Muscle layer of duodenum (tissue), 2 donors: ENCODE results near the gene SETBP1.
A peak's percentile ranks its signal among the peaks of the same experiment; 100 is the strongest.
"Not testable (repeated sequence)": the region's sequence is repeated elsewhere in the genome, so short reads cannot be mapped to it uniquely, and the experiment has no call there.

Experiments used
- H3K27ac ChIP-seq: one replicate; pipeline ENCODE4 v1.7.0; 2013; ENCODE audit warnings: mild to moderate bottlenecking, low read length
- H3K27me3 ChIP-seq: one replicate; pipeline ENCODE4 v1.7.0; 2013; ENCODE audit warnings: low read depth, mild to moderate bottlenecking, control low read depth, low read length
- H3K36me3 ChIP-seq, 2 donors: one replicate each; pipeline ENCODE4 v1.7.0; 2013; ENCODE audit warnings: low read length in 2 of 2, control low read depth in 1 of 2, mild to moderate bottlenecking in 1 of 2; ENCODE audit not compliant: insufficient read depth in 2 of 2, control insufficient read depth in 1 of 2
- H3K4me1 ChIP-seq, 2 donors: one replicate each; pipeline ENCODE4 v1.7.0; 2013; ENCODE audit warnings: low read length in 2 of 2, mild to moderate bottlenecking in 2 of 2, control low read depth in 1 of 2, moderate library complexity in 1 of 2; ENCODE audit not compliant: insufficient read depth in 2 of 2, control insufficient read depth in 1 of 2
- H3K4me3 ChIP-seq, 2 donors: one replicate each; pipeline ENCODE4 v1.7.0; 2013; ENCODE audit warnings: low read length in 2 of 2, low read depth in 1 of 2, mild to moderate bottlenecking in 1 of 2
- H3K9me3 ChIP-seq, 2 donors: one replicate each; pipeline ENCODE4 v1.7.0; 2013; ENCODE audit warnings: low read length in 2 of 2, control low read depth in 1 of 2, mild to moderate bottlenecking in 1 of 2; ENCODE audit not compliant: control insufficient read depth in 1 of 2
- donor health status: healthy.

SETBP1 gene

GRCh38 chr18:44796429-44797428 lies 116.0 kb downstream of the SETBP1 start:
- no peaks in the 10 kb centered on the region for H3K36me3 ChIP-seq
- no peaks in the 10 kb centered on the region for H3K9me3 ChIP-seq
- no peak overlapping the region for H3K4me3 ChIP-seq
- no peak overlapping the region for H3K27ac ChIP-seq
- H3K4me1 ChIP-seq = peaks cover 4 to 21% of the 10 kb centered on the region in 2 donors
- no peaks in the 10 kb centered on the region for H3K27me3 ChIP-seq

GRCh38 chr18:44798433-44799048 lies 117.9 kb downstream of the SETBP1 start:
- Histone ChIP-seq H3K27ac (no peak overlapping the region), H3K4me1 (peaks cover 6 to 14% of the 10 kb centered on the region in 2 donors), H3K9me3 (no peaks in the 10 kb centered on the region), H3K4me3 (no peak overlapping the region), H3K36me3 (no peaks in the 10 kb centered on the region), H3K27me3 (no peaks in the 10 kb centered on the region)

GRCh38 chr18:44799382-44799906 lies 118.8 kb downstream of the SETBP1 start:
- no peaks in the 10 kb centered on the region for H3K9me3 ChIP-seq
- H3K4me3 ChIP-seq = no peak overlapping the region
- H3K27me3 ChIP-seq = no peaks in the 10 kb centered on the region
- no peaks in the 10 kb centered on the region for H3K36me3 ChIP-seq
- H3K27ac ChIP-seq = no peak overlapping the region
- H3K4me1 ChIP-seq = peaks cover 0 to 14% of the 10 kb centered on the region in 2 donors

GRCh38 chr18:44799907-44800421 lies 119.3 kb downstream of the SETBP1 start:
- Histone ChIP-seq H3K4me3 (no peak overlapping the region), H3K27ac (no peak overlapping the region)

GRCh38 chr18:44800766-44801165 lies 120.1 kb downstream of the SETBP1 start:
- peaks cover 0 to 14% of the 10 kb centered on the region in 2 donors for H3K4me1 ChIP-seq
- H3K27me3 ChIP-seq, H3K4me3 ChIP-seq, H3K36me3 ChIP-seq, H3K27ac ChIP-seq, H3K9me3 ChIP-seq: not testable (repeated sequence)

More at GRCh38 chr18:44799907-44800421, 119.3 kb downstream of the SETBP1 start:
- Histone ChIP-seq H3K9me3 (no peaks in the 10 kb centered on the region), H3K4me1 (peaks cover 0 to 14% of the 10 kb centered on the region in 2 donors), H3K27me3 (no peaks in the 10 kb centered on the region), H3K36me3 (no peaks in the 10 kb centered on the region)

GRCh38 chr18:44801781-44802180 lies 121.1 kb downstream of the SETBP1 start:
- Histone ChIP-seq H3K9me3 (no peaks in the 10 kb centered on the region), H3K27ac (peak overlapping the region; percentile 93), H3K4me3 (no peak overlapping the region), H3K4me1 (peaks cover 0 to 14% of the 10 kb centered on the region in 2 donors), H3K36me3 (no peaks in the 10 kb centered on the region), H3K27me3 (no peaks in the 10 kb centered on the region)

- Histone ChIP-seq H3K9me3 (no peaks in the 10 kb centered on the region), H3K27ac (peak overlapping the region; percentile 93), H3K27me3 (no peaks in the 10 kb centered on the region), H3K4me3 (peak overlapping the region in 1 of 2 donors; percentile 1), H3K4me1 (peaks cover 0 to 14% of the 10 kb centered on the region in 2 donors), H3K36me3 (no peaks in the 10 kb centered on the region)
Measured at GRCh38 chr18:44802508-44802907, 121.8 kb downstream of the SETBP1 start.

- Histone ChIP-seq H3K4me3 (peak overlapping the region in 1 of 2 donors; percentile 1), H3K9me3 (no peaks in the 10 kb centered on the region), H3K27ac (peak overlapping the region; percentile 93), H3K36me3 (no peaks in the 10 kb centered on the region), H3K4me1 (peaks cover 0 to 14% of the 10 kb centered on the region in 2 donors), H3K27me3 (no peaks in the 10 kb centered on the region)
Measured at GRCh38 chr18:44803019-44803650, 122.4 kb downstream of the SETBP1 start.

- H3K27ac ChIP-seq = peak overlapping the region; percentile 93
- peaks cover 0 to 14% of the 10 kb centered on the region in 2 donors for H3K4me1 ChIP-seq
Measured at GRCh38 chr18:44804033-44804432, 123.3 kb downstream of the SETBP1 start.

GRCh38 chr18:44805176-44805575 lies 124.5 kb downstream of the SETBP1 start:
- Histone ChIP-seq H3K36me3 (no peaks in the 10 kb centered on the region), H3K27me3 (no peaks in the 10 kb centered on the region), H3K27ac (peak overlapping the region; percentile 52), H3K4me3 (no peak overlapping the region), H3K4me1 (peaks cover 0 to 14% of the 10 kb centered on the region in 2 donors), H3K9me3 (no peaks in the 10 kb centered on the region)

More at GRCh38 chr18:44804033-44804432, 123.3 kb downstream of the SETBP1 start:
- Histone ChIP-seq H3K27me3 (no peaks in the 10 kb centered on the region), H3K9me3 (no peaks in the 10 kb centered on the region), H3K36me3 (no peaks in the 10 kb centered on the region), H3K4me3 (no peak overlapping the region)
